ENCODE data around the gene BANK1. TPM values are rescaled to one million over a fixed set of nuclear protein-coding genes. Genes with fewer than 3 reads are reported as not detected.

The BANK1 gene
- total RNA-seq, 2 donors from 2014 or later, result 0.53 to 0.57 TPM

DNA sequence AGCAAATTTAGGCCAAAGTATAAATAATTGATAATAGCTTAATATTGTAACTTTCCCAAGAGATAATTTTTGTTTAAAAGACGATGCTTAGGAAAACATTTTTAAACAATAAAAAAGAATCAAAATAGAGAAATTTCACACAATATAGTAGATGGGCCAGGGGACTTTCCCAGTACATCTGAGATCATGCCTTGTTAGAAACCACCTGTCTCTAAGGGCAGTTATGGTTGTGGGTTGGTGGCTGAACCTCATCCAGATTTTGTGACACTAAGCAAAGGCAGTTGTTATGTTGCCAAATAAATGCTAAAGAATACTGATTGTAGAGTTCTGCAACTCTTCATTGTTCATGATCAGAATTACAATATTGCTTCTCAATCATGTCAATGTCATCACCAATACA is 270.6 kb downstream of the BANK1 start:
- no peak overlapping the region for H3K27ac ChIP-seq (ENCODE audit: low read depth, low read length)
- Mint-ChIP-seq H3K4me1 (no peaks in the 10 kb centered on the region), H3K27me3 (ENCODE audit: insufficient read depth) (no peaks in the 10 kb centered on the region), H3K4me3 (no peak overlapping the region), H3K9me3 (no peaks in the 10 kb centered on the region), H3K27ac (no peak overlapping the region), H3K36me3 (ENCODE audit: low read depth) (no peaks in the 10 kb centered on the region)
- H3K36me3 ChIP-seq (ENCODE audit: control insufficient read depth, insufficient read depth, low read length), result no peaks in the 10 kb centered on the region
- H3K27me3 ChIP-seq (ENCODE audit: control insufficient read depth, insufficient read depth, low read length, poor library complexity, severe bottlenecking), result no peaks in the 10 kb centered on the region
- no peak overlapping the region for H3K4me3 ChIP-seq (ENCODE audit: low read length)
- H3K9me3 ChIP-seq (ENCODE audit: control insufficient read depth, low read length), result no peaks in the 10 kb centered on the region
- WGBS, 2 experiments (ENCODE audit: insufficient coverage in 1 of 2, insufficient read length in 1 of 2), result 100% methylated on average over 1 of the region's 1 CpG; no CpG with 5 or more reads in 1 of the 2 experiments
- H3K9ac ChIP-seq (ENCODE audit: extremely low read depth, low read length, poor library complexity, severe bottlenecking), result no peak overlapping the region
- TF ChIP-seq, protein P1, sequence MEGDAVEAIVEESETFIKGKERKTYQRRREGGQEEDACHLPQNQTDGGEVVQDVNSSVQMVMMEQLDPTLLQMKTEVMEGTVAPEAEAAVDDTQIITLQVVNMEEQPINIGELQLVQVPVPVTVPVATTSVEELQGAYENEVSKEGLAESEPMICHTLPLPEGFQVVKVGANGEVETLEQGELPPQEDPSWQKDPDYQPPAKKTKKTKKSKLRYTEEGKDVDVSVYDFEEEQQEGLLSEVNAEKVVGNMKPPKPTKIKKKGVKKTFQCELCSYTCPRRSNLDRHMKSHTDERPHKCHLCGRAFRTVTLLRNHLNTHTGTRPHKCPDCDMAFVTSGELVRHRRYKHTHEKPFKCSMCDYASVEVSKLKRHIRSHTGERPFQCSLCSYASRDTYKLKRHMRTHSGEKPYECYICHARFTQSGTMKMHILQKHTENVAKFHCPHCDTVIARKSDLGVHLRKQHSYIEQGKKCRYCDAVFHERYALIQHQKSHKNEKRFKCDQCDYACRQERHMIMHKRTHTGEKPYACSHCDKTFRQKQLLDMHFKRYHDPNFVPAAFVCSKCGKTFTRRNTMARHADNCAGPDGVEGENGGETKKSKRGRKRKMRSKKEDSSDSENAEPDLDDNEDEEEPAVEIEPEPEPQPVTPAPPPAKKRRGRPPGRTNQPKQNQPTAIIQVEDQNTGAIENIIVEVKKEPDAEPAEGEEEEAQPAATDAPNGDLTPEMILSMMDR (conservative IDR thresholded peaks at IDR 0.05), result no peak
- no peak for DNase-seq
- H3K4me1 ChIP-seq (ENCODE audit: control insufficient read depth, insufficient read depth, low read length), result no peaks in the 10 kb centered on the region

DNA sequence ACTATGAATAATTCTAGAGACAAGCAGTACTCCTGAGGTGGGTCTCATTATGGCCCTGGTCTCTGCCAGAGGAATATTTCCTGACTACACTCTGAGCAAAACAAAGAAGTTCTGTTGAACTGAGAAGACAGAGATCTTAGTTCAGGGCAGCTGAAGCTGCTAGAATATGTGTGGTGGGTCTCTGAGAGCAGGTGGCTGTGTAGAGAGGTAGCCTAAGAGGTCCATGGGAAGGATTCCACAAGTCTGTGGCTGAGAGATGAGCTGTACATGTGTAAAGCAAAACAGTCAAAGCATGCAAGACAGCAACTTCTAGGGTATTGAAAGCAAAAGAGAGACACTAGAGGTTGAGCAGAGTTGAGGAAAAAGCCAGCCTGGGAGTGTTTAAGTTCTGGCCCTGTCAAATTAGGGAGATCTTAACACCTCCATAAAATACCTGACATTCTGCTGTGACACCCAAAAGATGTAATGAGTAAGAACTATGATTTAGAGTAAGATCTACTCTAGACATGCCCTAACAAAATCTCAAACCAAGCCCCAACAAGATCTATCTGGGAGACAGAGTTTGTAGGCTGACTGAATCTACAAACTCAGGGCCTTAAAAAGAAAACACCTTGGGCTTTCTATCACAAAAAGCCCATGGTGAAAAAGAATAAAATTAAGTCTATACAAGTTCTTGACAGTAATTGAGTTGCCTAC is 274.4 kb downstream of the BANK1 start:
- no peaks in the 10 kb centered on the region for H3K27me3 ChIP-seq (ENCODE audit: control insufficient read depth, insufficient read depth, low read length, poor library complexity, severe bottlenecking)
- Mint-ChIP-seq H3K27me3 (ENCODE audit: insufficient read depth) (no peaks in the 10 kb centered on the region), H3K9me3 (no peaks in the 10 kb centered on the region), H3K36me3 (ENCODE audit: low read depth) (no peaks in the 10 kb centered on the region), H3K4me3 (no peak overlapping the region), H3K27ac (no peak overlapping the region), H3K4me1 (no peaks in the 10 kb centered on the region)
- H3K9ac ChIP-seq (ENCODE audit: extremely low read depth, low read length, poor library complexity, severe bottlenecking), result no peak overlapping the region
- no peaks in the 10 kb centered on the region for H3K36me3 ChIP-seq (ENCODE audit: control insufficient read depth, insufficient read depth, low read length)
- no peaks in the 10 kb centered on the region for H3K9me3 ChIP-seq (ENCODE audit: control insufficient read depth, low read length)
- no peak overlapping the region for H3K27ac ChIP-seq (ENCODE audit: low read depth, low read length)
- TF ChIP-seq, protein P1 (conservative IDR thresholded peaks at IDR 0.05), result no peak
- no peak for DNase-seq
- no peaks in the 10 kb centered on the region for H3K4me1 ChIP-seq (ENCODE audit: control insufficient read depth, insufficient read depth, low read length)
- no peak overlapping the region for H3K4me3 ChIP-seq (ENCODE audit: low read length)

DNA sequence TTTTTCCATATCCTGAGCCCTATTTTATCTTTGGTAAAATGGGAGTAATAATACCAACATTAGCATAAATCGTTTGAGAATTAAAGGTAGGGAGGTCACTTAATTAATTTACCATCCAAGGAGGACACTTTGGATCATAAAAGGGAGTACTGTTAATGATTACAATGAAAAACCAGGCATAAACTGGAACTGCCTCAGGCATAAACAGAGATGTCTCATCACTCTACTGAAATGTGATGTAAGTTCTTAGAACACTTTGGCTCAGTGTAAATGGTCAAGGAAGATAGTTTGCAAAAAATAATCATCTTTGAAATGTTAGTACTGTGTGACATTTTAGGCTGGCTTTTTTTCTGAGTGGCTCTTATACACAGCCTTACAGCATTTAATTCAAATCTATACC is 286.1 kb downstream of the BANK1 start:
- Histone ChIP-seq H3K27me3 (ENCODE audit: control insufficient read depth, insufficient read depth, low read length, poor library complexity, severe bottlenecking) (no peaks in the 10 kb centered on the region), H3K36me3 (ENCODE audit: control insufficient read depth, insufficient read depth, low read length) (no peaks in the 10 kb centered on the region), H3K27ac (ENCODE audit: low read depth, low read length) (no peak overlapping the region), H3K4me1 (ENCODE audit: control insufficient read depth, insufficient read depth, low read length) (no peaks in the 10 kb centered on the region), H3K9ac (ENCODE audit: extremely low read depth, low read length, poor library complexity, severe bottlenecking) (no peak overlapping the region), H3K9me3 (ENCODE audit: control insufficient read depth, low read length) (no peaks in the 10 kb centered on the region), H3K4me3 (ENCODE audit: low read length) (no peak overlapping the region)
- WGBS, 2 experiments (ENCODE audit: insufficient coverage in 1 of 2, insufficient read length in 1 of 2), result 71% methylated on average over 1 of the region's 1 CpG; no CpG with 5 or more reads in 1 of the 2 experiments
- DNase-seq, result no peak
- no peaks in the 10 kb centered on the region for H3K36me3 Mint-ChIP-seq (ENCODE audit: low read depth)
- TF ChIP-seq, protein P1 (conservative IDR thresholded peaks at IDR 0.05), result no peak
- no peaks in the 10 kb centered on the region for H3K4me1 Mint-ChIP-seq
- H3K27ac Mint-ChIP-seq, result no peak overlapping the region
- H3K4me3 Mint-ChIP-seq, result no peak overlapping the region
- no peaks in the 10 kb centered on the region for H3K27me3 Mint-ChIP-seq (ENCODE audit: insufficient read depth)
- H3K9me3 Mint-ChIP-seq, result no peaks in the 10 kb centered on the region

Measured in endodermal cell (in vitro differentiated cells).